ENCODE measurements around the gene KHDC4.

- no peak for TF ChIP-seq POLR2A (IDR thresholded peaks at IDR 0.05)
- TF ChIP-seq CTCF (IDR thresholded peaks at IDR 0.05 in 4 of 5, conservative IDR thresholded peaks at IDR 0.05 in 1 of 5): no peak
Observed at GRCh38 chr1:155967341-155968050, 33.3 kb upstream of the KHDC4 start.
